Activated CD4-positive, alpha-beta T cell treated with anti-CD3 and anti-CD28 coated beads, Interleukin-2, amount 50 U/mL, for 16 hours (primary cell): ENCODE data around the gene OR2G3.

Source experiments
- DNase-seq: peaks from one replicate; pipeline ENCODE4 v3.0.0-alpha.2; 2020

OR2G3 gene

GRCh38 chr1:247605286-247605685, at the start of gene OR2G3:
Gene OR2G3, plus strand, starts transcription at chr1:247605586. Its CDS starts 0 bp downstream, at chr1:247605586.
- no peak for DNase-seq

- DNase-seq: no peak
Measured at GRCh38 chr1:247557926-247558674, 47.3 kb upstream of the OR2G3 start.

GRCh38 chr1:247561711-247562110, 43.7 kb upstream of the OR2G3 start:
- no peak for DNase-seq

GRCh38 chr1:247562198-247562597, 43.2 kb upstream of the OR2G3 start:
- no peak for DNase-seq

- DNase-seq: no peak
Measured at GRCh38 chr1:247574236-247574635, 31.1 kb upstream of the OR2G3 start.

- no peak for DNase-seq
Measured at GRCh38 chr1:247574664-247575063, 30.7 kb upstream of the OR2G3 start.

- DNase-seq: peak; percentile 24
Measured at GRCh38 chr1:247576514-247576913, 28.9 kb upstream of the OR2G3 start.

- no peak for DNase-seq
Measured at GRCh38 chr1:247578946-247579460, 26.4 kb upstream of the OR2G3 start.

GRCh38 chr1:247588060-247588459, 17.3 kb upstream of the OR2G3 start, which contains the start of gene OR2G2:
Gene OR2G2, plus strand, starts transcription at chr1:247588360. Its CDS starts 0 bp downstream, at chr1:247588360.
- DNase-seq: no peak

- DNase-seq: no peak
Measured at GRCh38 chr1:247613405-247613804, 8.0 kb downstream of the OR2G3 start.

- DNase-seq: no peak
Measured at GRCh38 chr1:247614625-247615024, 9.2 kb downstream of the OR2G3 start.

- no peak for DNase-seq
Measured at GRCh38 chr1:247627951-247628350, 22.6 kb downstream of the OR2G3 start.

- DNase-seq: no peak
Measured at GRCh38 chr1:247638011-247638410, 32.6 kb downstream of the OR2G3 start.

GRCh38 chr1:247638781-247639180, 33.4 kb downstream of the OR2G3 start:
- DNase-seq: no peak

GRCh38 chr1:247639381-247639981, 34.1 kb downstream of the OR2G3 start:
- peak; percentile 13 for DNase-seq

- DNase-seq: no peak
Measured at GRCh38 chr1:247642742-247643141, 37.4 kb downstream of the OR2G3 start.

- DNase-seq: no peak
Measured at GRCh38 chr1:247646867-247647266, 41.5 kb downstream of the OR2G3 start.

GRCh38 chr1:247647864-247648263, 42.5 kb downstream of the OR2G3 start:
- DNase-seq: no peak

GRCh38 chr1:247653040-247653439, 47.7 kb downstream of the OR2G3 start:
- no peak for DNase-seq
